Measurements from ENCODE around the gene RGMB.

Gene RGMB

GRCh38 chr5:98726258-98726657 is 47.2 kb upstream of the RGMB start:
- Histone ChIP-seq H3K4me1 (ENCODE audit: control insufficient read depth, insufficient read depth, low read length) (no peaks in the 10 kb centered on the region), H3K27ac (ENCODE audit: extremely low read depth, low read depth, low read length) (no peak overlapping the region), H3K4me3 (ENCODE audit: low read depth, low read length) (no peak overlapping the region), H3K36me3 (ENCODE audit: control insufficient read depth in 2 of 2, insufficient read depth in 1 of 2, low read length in 2 of 2) (no peaks in the 10 kb centered on the region), H3K9me3 (ENCODE audit: control insufficient read depth, insufficient read depth, low read depth, low read length) (no peaks in the 10 kb centered on the region)
- POLR2A ChIA-PET = no interaction called here
- TF ChIP-seq AEBP2 (tag by site-specific recombination; IDR thresholded peaks at IDR 0.05; ENCODE audit: borderline replicate concordance) (no peak), KLF17 (tag by site-specific recombination; IDR thresholded peaks at IDR 0.05) (no peak), ZNF561 (tag by site-specific recombination; IDR thresholded peaks at IDR 0.05; ENCODE audit: borderline replicate concordance) (no peak), ZNF121 (tag by site-specific recombination; IDR thresholded peaks at IDR 0.05) (no peak), ZNF707 (tag by site-specific recombination; IDR thresholded peaks at IDR 0.05) (no peak), TRIM28 (IDR thresholded peaks at IDR 0.05; ENCODE audit: borderline replicate concordance, low read length) (no peak), ZIC2 (tag by site-specific recombination; IDR thresholded peaks at IDR 0.05) (no peak), ZNF37A (tag by site-specific recombination; IDR thresholded peaks at IDR 0.05) (no peak), ZNF629 (tag by site-specific recombination; IDR thresholded peaks at IDR 0.05) (no peak), ZNF133 (tag by site-specific recombination; IDR thresholded peaks at IDR 0.05) (no peak)
- CTCF ChIA-PET = no interaction called here

GRCh38 chr5:98727686-98728085 is 45.8 kb upstream of the RGMB start:
- Histone ChIP-seq H3K27ac (ENCODE audit: extremely low read depth, low read depth, low read length) (no peak overlapping the region), H3K9me3 (ENCODE audit: control insufficient read depth, insufficient read depth, low read depth, low read length) (no peaks in the 10 kb centered on the region), H3K4me3 (ENCODE audit: low read depth, low read length) (no peak overlapping the region), H3K4me1 (ENCODE audit: control insufficient read depth, insufficient read depth, low read length) (no peaks in the 10 kb centered on the region), H3K36me3 (ENCODE audit: control insufficient read depth in 2 of 2, insufficient read depth in 1 of 2, low read length in 2 of 2) (no peaks in the 10 kb centered on the region)
- CTCF ChIA-PET = interaction anchor here (1.0 kb wide), 1 partner anchor 10 kb away, joined by 3 read pairs; no protein-coding TSS in a partner anchor
- POLR2A ChIA-PET = no interaction called here
- TF ChIP-seq ZNF843 (tag by site-specific recombination; IDR thresholded peaks at IDR 0.05) = no peak

- H3K4me3 ChIP-seq (ENCODE audit: low read depth, low read length) = no peak overlapping the region
- no peaks in the 10 kb centered on the region for H3K4me1 ChIP-seq (ENCODE audit: control insufficient read depth, insufficient read depth, low read length)
- TF ChIP-seq ZSCAN30 (tag by site-specific recombination; IDR thresholded peaks at IDR 0.05) (no peak), ZNF48 (tag by site-specific recombination; IDR thresholded peaks at IDR 0.05) (no peak), ZNF555 (tag by site-specific recombination; conservative IDR thresholded peaks at IDR 0.05) (no peak), ZNF354C (tag by site-specific recombination; IDR thresholded peaks at IDR 0.05; ENCODE audit: borderline replicate concordance, low read depth) (no peak)
- ChIA-PET POLR2A (no interaction called here), CTCF (interaction anchor here (0.6 to 0.9 kb wide), 3 partner anchors 18 to 668 kb away, joined by 3 read pairs; no protein-coding TSS in a partner anchor)
- H3K27ac ChIP-seq (ENCODE audit: extremely low read depth, low read depth, low read length) = no peak overlapping the region
- H3K9me3 ChIP-seq (ENCODE audit: control insufficient read depth, insufficient read depth, low read depth, low read length) = no peaks in the 10 kb centered on the region
- H3K36me3 ChIP-seq (ENCODE audit: control insufficient read depth in 2 of 2, insufficient read depth in 1 of 2, low read length in 2 of 2) = no peaks in the 10 kb centered on the region
Observed at GRCh38 chr5:98734646-98735045, 38.8 kb upstream of the RGMB start.

DNA sequence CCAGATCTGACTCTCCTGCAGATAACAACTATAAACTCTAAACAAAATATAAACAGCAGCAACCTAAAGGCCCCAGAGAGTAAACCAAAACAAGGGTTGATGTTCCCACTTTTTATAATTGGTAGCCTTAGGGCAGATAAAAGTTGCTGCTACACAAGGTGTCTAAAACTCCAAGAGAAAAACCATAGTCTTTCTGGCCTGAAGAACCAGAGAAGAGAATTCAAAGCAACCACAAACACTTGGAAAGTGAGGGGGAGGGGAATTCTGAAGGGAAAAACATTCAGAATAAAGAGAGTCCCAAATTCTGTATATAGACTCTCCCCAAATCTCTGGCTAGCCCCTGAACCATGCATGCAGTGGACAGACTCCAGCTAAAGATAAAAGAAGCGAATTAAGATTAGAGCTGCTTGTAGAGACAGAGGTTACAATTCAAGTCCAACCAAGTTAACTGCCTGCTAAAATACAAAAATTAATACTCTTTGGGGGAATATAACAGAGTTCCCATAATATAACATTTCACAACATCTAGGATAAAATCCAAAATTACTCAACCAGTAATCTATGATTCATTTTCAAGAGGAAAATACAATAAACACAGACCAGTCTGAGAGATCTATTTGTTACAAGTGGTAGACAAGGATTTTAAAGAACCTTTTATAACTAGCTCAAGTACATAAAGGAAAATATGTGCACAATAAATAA is 37.5 kb upstream of the RGMB start:
- ChIA-PET POLR2A (no interaction called here), CTCF (no interaction called here)
- Histone ChIP-seq H3K27ac (ENCODE audit: extremely low read depth, low read depth, low read length) (no peak overlapping the region), H3K36me3 (ENCODE audit: control insufficient read depth in 2 of 2, insufficient read depth in 1 of 2, low read length in 2 of 2) (no peaks in the 10 kb centered on the region), H3K9me3 (ENCODE audit: control insufficient read depth, insufficient read depth, low read depth, low read length) (no peaks in the 10 kb centered on the region), H3K4me3 (ENCODE audit: low read depth, low read length) (no peak overlapping the region), H3K4me1 (ENCODE audit: control insufficient read depth, insufficient read depth, low read length) (no peaks in the 10 kb centered on the region)
- TF ChIP-seq ZNF555 (tag by site-specific recombination; conservative IDR thresholded peaks at IDR 0.05) (no peak), ZSCAN5A (tag by site-specific recombination; IDR thresholded peaks at IDR 0.05) (no peak), ZNF660 (tag by site-specific recombination; IDR thresholded peaks at IDR 0.05) (no peak), ZNF585B (tag by site-specific recombination; IDR thresholded peaks at IDR 0.05) (no peak), SP7 (tag by site-specific recombination; IDR thresholded peaks at IDR 0.05) (no peak), MEIS1 (CRISPR knock-in tag; IDR thresholded peaks at IDR 0.05; ENCODE audit: borderline replicate concordance) (no peak), ZNF560 (tag by site-specific recombination; IDR thresholded peaks at IDR 0.05; ENCODE audit: borderline replicate concordance) (no peak), ZNF530 (tag by site-specific recombination; IDR thresholded peaks at IDR 0.05; ENCODE audit: low read depth) (no peak), ZNF529 (tag by site-specific recombination; IDR thresholded peaks at IDR 0.05; ENCODE audit: insufficient replicate concordance) (no peak), ZNF544 (tag by site-specific recombination; IDR thresholded peaks at IDR 0.05) (no peak), ZNF558 (tag by site-specific recombination; IDR thresholded peaks at IDR 0.05) (no peak), KLF16 (tag by site-specific recombination; IDR thresholded peaks at IDR 0.05) (no peak), ZBTB20 (tag by site-specific recombination; IDR thresholded peaks at IDR 0.05) (no peak)

Data from HEK293 (cell line).